Endothelial cell of umbilical vein (primary cell): ENCODE data around the gene ZIC5. TPM values are rescaled to one million over a fixed set of nuclear protein-coding genes. Genes with fewer than 3 reads are reported as not detected.

Experiments used
- BruUV-seq: library from RNA; stranded (reverse); fragments of 400-500 nt; replicated peaks from 2 replicates; lab custom pipeline; 2021; lab: Mats Ljungman, UMichigan
- CTCF ChIA-PET: fragments of 300-600, 350-600 bp; sonication (Branson Sonifier 250); formaldehyde crosslinking; loops from one replicate; lab custom pipeline; 2021; ENCODE audit warnings: antibody characterized with exemption, inconsistent platforms; lab: Charles Lee
- POLR2A ChIA-PET: fragments of 300-600, 350-600 bp; sonication (Branson Sonifier 250); formaldehyde crosslinking; loops from one replicate; lab custom pipeline; 2021; ENCODE audit warnings: antibody characterized with exemption, inconsistent platforms; lab: Charles Lee
- DNase-seq: peaks from one replicate; pipeline ENCODE4 v3.0.0-alpha.2; 2011; ENCODE audit warnings: low read depth, low spot score
- FAIRE-seq: peaks from 2 replicates; lab custom pipeline; 2011; peaks lifted over from hg19 to GRCh38; lab: Jason Lieb, UNC
- H2AFZ ChIP-seq: 2 replicates; pipeline ENCODE4 v1.6.0; 2012; ENCODE audit warnings: low read depth, low read length, control low read depth, inconsistent platforms
- H3K27ac ChIP-seq: 2 replicates; pipeline ENCODE4 v1.5.1; 2011; ENCODE audit warnings: low read depth, mild to moderate bottlenecking, control low read depth, low read length, moderate library complexity; ENCODE audit not compliant: insufficient read depth
- H3K27me3 ChIP-seq, 2 experiments: 2 replicates each; pipeline versions ENCODE4 v1.6.0 to v1.6.1; 2011; ENCODE audit warnings: low read length in 2 of 2, mixed read lengths in 1 of 2; ENCODE audit not compliant: control insufficient read depth in 2 of 2, insufficient read depth in 2 of 2
- H3K36me3 ChIP-seq, 2 experiments: 2 replicates in 1 of 2; 3 replicates in 1 of 2; pipeline ENCODE4 v1.5.1; 2011; ENCODE audit warnings: low read length in 2 of 2, mild to moderate bottlenecking in 1 of 2, moderate library complexity in 1 of 2; ENCODE audit not compliant: control insufficient read depth in 2 of 2, insufficient read depth in 2 of 2; ENCODE audit errors: extremely low read depth in 1 of 2
- H3K4me1 ChIP-seq: 3 replicates; pipeline ENCODE4 v1.5.1; 2011; ENCODE audit warnings: mild to moderate bottlenecking, low read length; ENCODE audit not compliant: control insufficient read depth, insufficient read depth; ENCODE audit errors: extremely low read depth
- H3K4me2 ChIP-seq: 2 replicates; pipeline ENCODE4 v1.6.1; 2011; ENCODE audit warnings: low read length, control low read depth, mixed read lengths; ENCODE audit not compliant: insufficient read depth
- H3K4me3 ChIP-seq, 3 experiments: fragments of 200-600 bp in 1 of 3; sonication (generic), shearing (Covaris generic) in 1 of 3; replicated peaks in 1 of 3; 2 replicates each; pipeline ENCODE4 v1.5.1; 2011 to 2016; ENCODE audit warnings: control low read depth in 3 of 3, low read length in 3 of 3, mild to moderate bottlenecking in 2 of 3, inconsistent platforms in 1 of 3, low read depth in 1 of 3, moderate library complexity in 1 of 3; ENCODE audit not compliant: insufficient read depth in 1 of 3
- H3K79me2 ChIP-seq: 2 replicates; pipeline ENCODE4 v1.6.0; 2012; ENCODE audit warnings: low read length, inconsistent platforms; ENCODE audit not compliant: control insufficient read depth, insufficient read depth
- H3K9ac ChIP-seq: replicated peaks from 2 replicates; pipeline ENCODE3; 2011; ENCODE audit warnings: low read length, control low read depth; ENCODE audit not compliant: insufficient read depth; ENCODE audit errors: extremely low read depth
- H3K9me1 ChIP-seq: replicated peaks from 3 replicates; pipeline ENCODE4 v1.6.0; 2011; ENCODE audit warnings: mild to moderate bottlenecking, low read length; ENCODE audit not compliant: control insufficient read depth, insufficient read depth; ENCODE audit errors: extremely low read depth
- H3K9me3 ChIP-seq: replicated peaks from 2 replicates; pipeline ENCODE4 v1.5.1; 2012; ENCODE audit warnings: low read length, inconsistent platforms; ENCODE audit not compliant: control insufficient read depth, insufficient read depth
- H4K20me1 ChIP-seq: replicated peaks from 2 replicates; pipeline ENCODE3; 2011; ENCODE audit warnings: mild to moderate bottlenecking, low read length; ENCODE audit not compliant: control insufficient read depth, insufficient read depth; ENCODE audit errors: extremely low read depth
- EZH2 ChIP-seq: IDR thresholded peaks from 2 replicates; pipeline ENCODE4 v1.6.1; 2012; ENCODE audit warnings: borderline replicate concordance, low read depth, mild to moderate bottlenecking, moderate library complexity, low read length, inconsistent platforms; ENCODE audit not compliant: severe bottlenecking
- FOS ChIP-seq: IDR thresholded peaks from 2 replicates; pipeline ENCODE4 v1.6.1; 2011; ENCODE audit warnings: mild to moderate bottlenecking, low read length, moderate library complexity, borderline replicate concordance; ENCODE audit not compliant: insufficient read depth
- JUN ChIP-seq: IDR thresholded peaks from 2 replicates; pipeline ENCODE4 v1.6.1; 2011; ENCODE audit warnings: borderline replicate concordance, low read depth; ENCODE audit not compliant: insufficient read length, insufficient read depth
- MYC ChIP-seq: IDR thresholded peaks from one replicate; pipeline ENCODE4 v1.6.1; 2011; ENCODE audit warnings: mild to moderate bottlenecking, low read depth, low read length
- POLR2A ChIP-seq: IDR thresholded peaks from 2 replicates; pipeline ENCODE4 v1.6.1; 2012; ENCODE audit warnings: low read depth, mild to moderate bottlenecking, control low read depth, low read length
- POLR2AphosphoS5 ChIP-seq: IDR thresholded peaks from 2 replicates; pipeline ENCODE4 v1.6.1; 2012; ENCODE audit warnings: low read depth, mild to moderate bottlenecking, control low read depth, low read length, moderate library complexity; ENCODE audit not compliant: insufficient read depth
- dilution Hi-C: fragments of 300-500 bp; cut with MboI; formaldehyde crosslinking; loops from one replicate; pipeline ENCODE4 v1.15.0; 2019; ENCODE audit warnings: low sequenced_read_pairs; ENCODE audit not compliant: extremely low pct_ligation_motif_present
- intact Hi-C: fragments of 100-400 bp; cut with micrococcal nuclease; formaldehyde crosslinking; loops from one replicate; pipeline ENCODE4 v1.10.0; 2022
- polyA plus RNA-seq, 4 experiments: library from polyadenylated mRNA; depleted of rRNA in 3 of 4; stranded (reverse) in 3 of 4; unstranded in 1 of 4; fragments of >200 nt; gene quantifications; 2 replicates each; pipeline versions ENCODE4 v1.2.1 to v1.2.3, GENCODE V29; 2011 to 2012; ENCODE audit warnings: missing spikeins in 1 of 4
- total RNA-seq: library from RNA; stranded (reverse); gene quantifications from 2 replicates; pipeline ENCODE4 v1.2.3, GENCODE V29; 2021

The ZIC5 gene
- total and polyA plus RNA-seq, 2 donors (not counting 3 experiments of a cell fraction or from before 2014, with no cell fraction given), result not detected

DNA sequence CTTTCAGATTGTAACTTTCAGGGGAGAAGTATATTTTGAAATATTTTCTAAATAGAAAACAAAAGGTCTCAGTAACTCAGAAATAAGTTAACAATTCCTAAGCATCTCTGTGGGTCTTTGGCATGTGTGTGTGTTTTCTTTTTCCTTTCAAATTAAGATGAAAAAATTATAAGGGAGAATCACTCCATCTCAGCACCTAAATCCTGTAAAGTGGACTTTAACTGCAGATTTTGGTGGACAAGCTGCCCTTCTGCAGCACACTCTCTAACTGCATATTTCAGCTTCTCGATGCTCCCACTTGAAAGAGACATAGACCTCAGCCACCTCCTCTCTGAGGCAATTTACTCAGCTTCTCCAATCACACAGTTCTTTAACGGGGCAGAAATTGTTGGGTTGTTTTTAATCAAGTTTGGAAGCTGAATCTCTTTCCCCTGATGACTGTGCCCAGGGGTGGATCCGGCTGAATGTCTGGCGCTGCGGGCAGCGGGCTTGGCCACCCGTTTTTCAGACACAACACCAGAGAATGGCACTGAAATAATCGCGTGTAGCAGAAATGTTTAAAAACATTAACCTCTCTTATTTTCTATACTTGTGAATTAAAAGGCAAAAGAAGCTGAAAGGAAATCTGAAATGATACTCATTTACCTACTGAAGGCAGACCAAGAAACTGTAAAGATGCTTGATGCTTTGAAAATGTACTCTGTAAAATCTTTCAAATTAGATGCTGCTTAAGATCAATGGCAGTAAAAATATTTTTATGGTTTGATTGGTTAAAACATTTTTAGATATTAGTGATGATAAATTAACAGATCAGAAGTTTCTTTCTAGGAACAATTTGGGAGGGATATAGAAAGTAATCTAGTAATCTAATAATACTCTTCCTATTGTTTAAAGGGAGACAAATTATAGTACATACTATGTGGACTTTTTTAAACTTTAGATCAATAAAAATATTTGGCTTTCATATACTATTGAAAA lies 22.4 kb upstream of the ZIC5 start:
- Histone ChIP-seq H3K4me3 (no peak overlapping the region), H3K9me1 (no peaks in the 10 kb centered on the region), H2AFZ (no peak overlapping the region), H3K36me3 (no peaks in the 10 kb centered on the region), H3K9me3 (no peaks in the 10 kb centered on the region), H3K27ac (no peak overlapping the region), H3K79me2 (no peaks in the 10 kb centered on the region), H4K20me1 (no peaks in the 10 kb centered on the region), H3K27me3 (peaks cover 93 to 99% of the 10 kb centered on the region in 2 experiments), H3K4me1 (no peaks in the 10 kb centered on the region), H3K4me2 (no peak overlapping the region), H3K9ac (no peak overlapping the region)
- DNase-seq (no peak), FAIRE-seq (no peak)
- intact Hi-C loops (loop anchor here (5.0 kb wide), 1 partner anchor 238 kb away; no protein-coding TSS in a partner anchor), dilution Hi-C loops (no loop called here)
- ChIA-PET CTCF (no interaction called here), POLR2A (no interaction called here)
- TF ChIP-seq POLR2AphosphoS5 (no peak), EZH2 (no peak)
- BruUV-seq, result no TSS peak

DNA sequence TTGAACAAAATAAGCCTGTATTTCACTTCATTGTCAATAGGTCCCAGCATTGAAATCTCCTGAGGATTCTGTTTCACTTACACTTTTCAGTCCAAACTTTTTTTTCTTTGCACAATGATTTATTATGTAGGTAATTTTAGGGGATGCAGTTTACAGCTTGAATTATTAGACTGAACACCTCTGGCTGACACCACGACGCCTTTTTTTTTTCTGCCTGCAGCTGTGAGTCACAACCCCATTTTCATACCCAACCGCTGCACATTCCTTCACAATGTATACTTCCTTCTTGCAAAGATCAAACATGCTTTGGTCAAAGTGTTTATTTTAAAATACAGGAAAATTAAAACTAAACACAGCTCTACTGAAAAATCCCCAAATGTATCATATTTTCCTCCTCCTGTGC lies 21.4 kb upstream of the ZIC5 start:
- H3K36me3 ChIP-seq, result no peaks in the 10 kb centered on the region
- TF ChIP-seq POLR2AphosphoS5 (no peak), JUN (no peak), POLR2A (no peak), FOS (no peak), MYC (no peak), EZH2 (no peak)
- H3K9me1 ChIP-seq, result no peaks in the 10 kb centered on the region
- H4K20me1 ChIP-seq, result no peaks in the 10 kb centered on the region
- H3K79me2 ChIP-seq, result no peaks in the 10 kb centered on the region
- no peak overlapping the region for H2AFZ ChIP-seq
- peaks cover 92 to 99% of the 10 kb centered on the region in 2 experiments for H3K27me3 ChIP-seq
- no peak for FAIRE-seq
- ChIA-PET CTCF (no interaction called here), POLR2A (no interaction called here)
- no peak overlapping the region for H3K27ac ChIP-seq
- H3K9ac ChIP-seq, result no peak overlapping the region
- no peak overlapping the region for H3K4me2 ChIP-seq
- H3K9me3 ChIP-seq, result no peaks in the 10 kb centered on the region
- H3K4me1 ChIP-seq, result no peaks in the 10 kb centered on the region
- BruUV-seq, result no TSS peak
- H3K4me3 ChIP-seq, result no peak overlapping the region
- intact Hi-C loops (loop anchor here (5.0 kb wide), 1 partner anchor 239 kb away; no protein-coding TSS in a partner anchor), dilution Hi-C loops (no loop called here)
- DNase-seq, result no peak
